GM10266 (cell line): Measurements from ENCODE around the gene CC2D2A.
"Not testable (repeated sequence)": the region's sequence is repeated elsewhere in the genome, so short reads cannot be mapped to it uniquely, and the experiment has no call there.

Source experiments
- DNase-seq: peaks from one replicate; pipeline ENCODE4 v3.0.0; 2012; ENCODE audit errors: extremely low spot score
- TF ChIP-seq, protein P1 (sequence below): IDR thresholded peaks from 2 replicates; pipeline ENCODE4 v1.5.1; 2012; ENCODE audit warnings: mild to moderate bottlenecking, low read depth; ENCODE audit not compliant: control insufficient read depth, insufficient read depth; ENCODE audit errors: missing control alignments

CC2D2A gene

DNA sequence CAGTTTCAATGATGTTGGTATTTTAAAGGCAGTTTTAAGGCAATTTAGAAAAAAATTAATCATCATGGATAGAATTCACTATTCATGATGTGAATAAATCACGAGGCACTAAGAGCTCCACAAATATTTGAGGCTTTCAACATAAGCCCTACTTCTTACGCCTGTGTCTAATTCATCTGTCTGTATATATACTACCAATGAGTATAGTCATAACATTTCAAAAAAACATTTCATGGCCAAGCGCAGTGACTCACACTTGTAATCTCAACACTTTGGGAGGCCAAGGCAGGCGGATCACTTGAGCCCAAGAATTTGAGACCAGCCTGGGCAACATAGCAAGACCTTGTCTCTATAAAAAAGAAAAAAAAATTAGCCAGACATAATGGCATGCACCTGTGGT lies 129.0 kb downstream of the CC2D2A start:
- no peak for DNase-seq
- TF ChIP-seq, protein P1, sequence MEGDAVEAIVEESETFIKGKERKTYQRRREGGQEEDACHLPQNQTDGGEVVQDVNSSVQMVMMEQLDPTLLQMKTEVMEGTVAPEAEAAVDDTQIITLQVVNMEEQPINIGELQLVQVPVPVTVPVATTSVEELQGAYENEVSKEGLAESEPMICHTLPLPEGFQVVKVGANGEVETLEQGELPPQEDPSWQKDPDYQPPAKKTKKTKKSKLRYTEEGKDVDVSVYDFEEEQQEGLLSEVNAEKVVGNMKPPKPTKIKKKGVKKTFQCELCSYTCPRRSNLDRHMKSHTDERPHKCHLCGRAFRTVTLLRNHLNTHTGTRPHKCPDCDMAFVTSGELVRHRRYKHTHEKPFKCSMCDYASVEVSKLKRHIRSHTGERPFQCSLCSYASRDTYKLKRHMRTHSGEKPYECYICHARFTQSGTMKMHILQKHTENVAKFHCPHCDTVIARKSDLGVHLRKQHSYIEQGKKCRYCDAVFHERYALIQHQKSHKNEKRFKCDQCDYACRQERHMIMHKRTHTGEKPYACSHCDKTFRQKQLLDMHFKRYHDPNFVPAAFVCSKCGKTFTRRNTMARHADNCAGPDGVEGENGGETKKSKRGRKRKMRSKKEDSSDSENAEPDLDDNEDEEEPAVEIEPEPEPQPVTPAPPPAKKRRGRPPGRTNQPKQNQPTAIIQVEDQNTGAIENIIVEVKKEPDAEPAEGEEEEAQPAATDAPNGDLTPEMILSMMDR, result no peak

GRCh38 chr4:15600176-15600575 lies 130.5 kb downstream of the CC2D2A start:
- DNase-seq, result no peak
- TF ChIP-seq, protein P1, result no peak

DNA sequence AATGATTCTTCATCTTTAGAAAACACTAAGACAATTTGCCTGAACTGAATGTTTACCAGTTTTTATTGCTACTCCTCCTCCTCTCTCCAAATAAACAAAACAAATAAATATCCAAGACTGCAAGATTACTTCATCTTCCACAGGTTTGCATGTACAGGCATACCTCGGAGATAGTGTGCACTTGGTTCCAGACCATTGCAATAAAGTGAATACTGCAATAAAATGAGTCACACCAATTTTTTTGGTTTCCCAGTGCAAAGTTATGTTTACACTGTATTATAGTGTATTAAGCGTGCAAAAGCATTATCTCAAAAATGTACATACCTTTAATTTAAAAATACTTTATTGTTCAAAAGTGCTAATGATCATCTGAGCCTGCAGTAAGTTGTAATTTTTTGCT lies 132.2 kb downstream of the CC2D2A start:
- TF ChIP-seq, protein P1, result no peak
- no peak for DNase-seq

DNA sequence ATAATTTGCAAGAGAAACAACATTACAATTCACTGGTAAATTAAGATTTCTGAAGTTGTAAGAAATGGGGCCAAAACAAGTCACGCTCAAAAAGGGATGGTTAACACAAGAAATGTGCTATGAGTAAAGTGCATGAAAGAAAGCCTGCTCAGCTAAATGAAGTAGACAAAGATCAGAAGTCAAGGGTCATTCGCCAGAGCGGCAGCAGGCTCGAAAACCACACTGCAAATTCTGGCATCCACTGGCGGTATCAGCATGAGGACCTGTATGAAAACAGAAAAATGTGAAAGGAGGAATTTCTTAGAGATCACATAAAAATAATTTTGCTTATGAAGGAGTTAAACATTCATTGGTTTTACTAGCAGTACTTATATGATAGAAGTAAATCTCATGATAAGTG lies 135.9 kb downstream of the CC2D2A start:
- no peak for DNase-seq
- TF ChIP-seq, protein P1, result no peak

GRCh38 chr4:15610855-15611254 lies 141.2 kb downstream of the CC2D2A start:
- DNase-seq, result no peak
- TF ChIP-seq, protein P1, result no peak

DNA sequence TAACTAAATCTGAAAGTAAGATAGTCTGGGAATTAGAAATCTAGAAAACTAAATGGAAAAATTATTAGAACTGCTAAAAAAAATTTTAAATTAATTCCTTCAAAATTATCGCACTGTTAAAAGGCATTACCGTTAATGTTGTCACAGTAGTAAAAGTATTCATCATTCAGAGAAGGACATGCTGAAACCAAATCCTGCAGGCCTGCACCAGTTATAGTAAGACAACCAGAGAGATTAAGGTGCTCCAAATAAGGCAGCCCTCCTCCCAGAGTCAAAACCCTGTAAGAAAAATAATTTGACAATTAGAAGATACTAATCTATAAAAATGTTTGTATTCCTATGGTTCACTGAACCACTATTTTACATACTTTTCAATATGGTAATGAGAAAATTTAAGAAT lies 142.5 kb downstream of the CC2D2A start:
- TF ChIP-seq, protein P1, result no peak
- no peak for DNase-seq

DNA sequence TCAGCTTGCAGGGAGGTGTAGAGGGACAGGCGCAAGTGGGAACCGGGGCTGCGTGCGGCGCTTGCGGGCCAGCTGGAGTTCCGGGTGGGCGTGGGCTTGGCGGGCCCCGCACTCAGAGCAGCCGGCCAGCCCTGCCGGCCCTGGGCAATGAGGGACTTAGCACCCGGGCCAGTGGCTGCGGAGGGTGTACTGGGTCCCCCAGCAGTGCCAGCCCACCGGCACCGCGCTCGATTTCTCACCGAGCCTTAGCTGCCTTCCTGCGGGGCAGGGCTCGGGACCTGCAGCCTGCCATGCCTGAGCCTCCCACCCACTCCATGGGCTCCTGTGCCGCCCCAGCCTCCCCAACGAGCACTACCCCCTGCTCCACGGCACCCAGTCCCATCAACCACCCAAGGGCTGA lies 145.2 kb downstream of the CC2D2A start:
- DNase-seq, result not testable (repeated sequence)

GRCh38 chr4:15617407-15617806 lies 147.7 kb downstream of the CC2D2A start:
- not testable (repeated sequence) for DNase-seq
